GM12875 (cell line): ENCODE data around the gene KCNJ3.

ENCODE experiments used
- H3K4me3 ChIP-seq: one replicate; pipeline ENCODE4 v1.5.1; 2011; ENCODE audit warnings: low read depth, low read length, control low read depth
- TF ChIP-seq, protein P1 (sequence below): IDR thresholded peaks from 2 replicates; pipeline ENCODE4 v1.5.1; 2011; ENCODE audit warnings: low read depth, mild to moderate bottlenecking, control low read depth, inconsistent platforms, low read length, moderate library complexity, borderline replicate concordance; ENCODE audit not compliant: insufficient read depth

KCNJ3 gene, protein sequence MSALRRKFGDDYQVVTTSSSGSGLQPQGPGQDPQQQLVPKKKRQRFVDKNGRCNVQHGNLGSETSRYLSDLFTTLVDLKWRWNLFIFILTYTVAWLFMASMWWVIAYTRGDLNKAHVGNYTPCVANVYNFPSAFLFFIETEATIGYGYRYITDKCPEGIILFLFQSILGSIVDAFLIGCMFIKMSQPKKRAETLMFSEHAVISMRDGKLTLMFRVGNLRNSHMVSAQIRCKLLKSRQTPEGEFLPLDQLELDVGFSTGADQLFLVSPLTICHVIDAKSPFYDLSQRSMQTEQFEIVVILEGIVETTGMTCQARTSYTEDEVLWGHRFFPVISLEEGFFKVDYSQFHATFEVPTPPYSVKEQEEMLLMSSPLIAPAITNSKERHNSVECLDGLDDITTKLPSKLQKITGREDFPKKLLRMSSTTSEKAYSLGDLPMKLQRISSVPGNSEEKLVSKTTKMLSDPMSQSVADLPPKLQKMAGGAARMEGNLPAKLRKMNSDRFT

DNA sequence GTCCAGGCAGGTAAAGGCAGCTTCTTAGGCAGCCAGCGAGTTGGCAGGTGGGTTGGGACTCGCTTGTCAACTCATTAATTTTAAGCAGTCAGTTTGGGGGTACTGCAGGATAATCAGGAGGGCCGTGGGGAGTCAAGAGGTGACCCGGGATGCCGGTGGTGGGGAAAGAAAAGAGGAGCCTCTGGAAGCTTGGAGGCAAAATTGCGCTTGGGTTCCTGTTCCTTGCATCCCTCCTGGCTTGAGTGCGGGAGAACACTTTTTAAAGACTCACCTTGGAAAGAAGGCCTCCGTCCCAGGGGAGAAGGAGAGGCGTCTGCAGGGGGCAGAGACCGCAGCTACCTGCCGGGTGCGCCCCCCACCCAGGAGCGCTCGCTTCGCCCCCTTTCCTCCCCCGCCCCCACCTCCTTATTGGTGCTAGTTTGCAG lies at the start of gene KCNJ3:
KCNJ3 (plus strand) TSS at position 400 of the 425 bp plus-strand sequence. CDS start 81 bp downstream, outside the sequence.
- H3K4me3 ChIP-seq = no peak within 1 kb of the TSS
- TF ChIP-seq, protein P1, sequence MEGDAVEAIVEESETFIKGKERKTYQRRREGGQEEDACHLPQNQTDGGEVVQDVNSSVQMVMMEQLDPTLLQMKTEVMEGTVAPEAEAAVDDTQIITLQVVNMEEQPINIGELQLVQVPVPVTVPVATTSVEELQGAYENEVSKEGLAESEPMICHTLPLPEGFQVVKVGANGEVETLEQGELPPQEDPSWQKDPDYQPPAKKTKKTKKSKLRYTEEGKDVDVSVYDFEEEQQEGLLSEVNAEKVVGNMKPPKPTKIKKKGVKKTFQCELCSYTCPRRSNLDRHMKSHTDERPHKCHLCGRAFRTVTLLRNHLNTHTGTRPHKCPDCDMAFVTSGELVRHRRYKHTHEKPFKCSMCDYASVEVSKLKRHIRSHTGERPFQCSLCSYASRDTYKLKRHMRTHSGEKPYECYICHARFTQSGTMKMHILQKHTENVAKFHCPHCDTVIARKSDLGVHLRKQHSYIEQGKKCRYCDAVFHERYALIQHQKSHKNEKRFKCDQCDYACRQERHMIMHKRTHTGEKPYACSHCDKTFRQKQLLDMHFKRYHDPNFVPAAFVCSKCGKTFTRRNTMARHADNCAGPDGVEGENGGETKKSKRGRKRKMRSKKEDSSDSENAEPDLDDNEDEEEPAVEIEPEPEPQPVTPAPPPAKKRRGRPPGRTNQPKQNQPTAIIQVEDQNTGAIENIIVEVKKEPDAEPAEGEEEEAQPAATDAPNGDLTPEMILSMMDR = no peak

DNA sequence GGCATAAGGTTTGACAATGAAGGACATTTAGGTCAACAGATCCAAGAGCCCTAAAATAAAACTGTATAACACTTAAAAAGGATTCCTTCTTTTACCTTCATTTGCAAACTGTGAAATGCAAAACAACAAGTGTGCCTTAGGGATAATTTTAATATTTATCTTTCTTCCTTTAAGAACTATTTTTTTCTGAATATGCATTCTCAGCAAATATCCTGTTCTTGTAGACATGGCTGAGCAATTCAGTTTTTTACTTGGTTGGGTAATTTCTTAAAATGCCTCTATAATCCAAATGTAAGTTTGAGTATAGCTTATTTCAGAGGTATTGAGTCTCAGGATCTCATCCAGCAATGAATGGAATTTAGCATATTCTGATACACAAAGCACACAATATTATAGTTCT lies 43.0 kb upstream of the KCNJ3 start:
- H3K4me3 ChIP-seq = no peak overlapping the region
- TF ChIP-seq, protein P1 = no peak

DNA sequence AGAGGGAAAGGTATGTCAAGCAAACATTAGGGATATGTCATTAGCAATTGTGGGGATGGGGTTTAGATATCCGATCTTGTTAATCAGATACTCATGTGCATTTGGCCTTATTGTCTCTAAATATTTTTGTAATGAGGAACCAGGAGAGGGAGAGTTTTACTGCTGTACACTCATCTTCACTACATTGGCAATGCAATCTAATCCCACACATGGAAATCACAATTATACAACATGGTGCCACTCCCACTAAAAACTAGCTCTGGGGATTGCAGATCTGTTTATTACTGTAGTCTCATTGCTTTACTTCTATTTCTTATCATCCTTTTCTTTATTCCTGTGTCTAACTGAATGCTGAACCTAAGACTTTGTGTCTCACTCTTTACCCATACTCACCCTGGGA lies 39.6 kb upstream of the KCNJ3 start:
- TF ChIP-seq, protein P1 = no peak
- H3K4me3 ChIP-seq = no peak overlapping the region

DNA sequence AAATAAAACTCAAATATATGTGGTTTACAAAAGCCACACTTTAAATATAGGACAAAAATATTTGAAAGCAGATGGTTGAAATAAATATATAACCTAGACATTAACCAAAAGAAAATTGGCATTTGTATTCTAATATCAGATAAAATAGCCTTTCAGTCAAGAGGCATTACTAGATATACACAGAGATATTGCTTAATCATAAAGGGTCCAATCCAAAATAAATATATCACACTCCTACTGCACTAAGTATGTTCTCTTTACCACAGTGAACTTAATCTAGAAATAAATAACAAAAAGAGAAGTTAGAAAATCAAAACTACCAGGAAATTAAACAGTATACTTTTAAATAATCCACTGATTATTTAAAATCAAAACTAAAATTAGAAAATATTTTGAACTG lies 34.2 kb upstream of the KCNJ3 start:
- H3K4me3 ChIP-seq = no peak overlapping the region
- TF ChIP-seq, protein P1 = no peak

DNA sequence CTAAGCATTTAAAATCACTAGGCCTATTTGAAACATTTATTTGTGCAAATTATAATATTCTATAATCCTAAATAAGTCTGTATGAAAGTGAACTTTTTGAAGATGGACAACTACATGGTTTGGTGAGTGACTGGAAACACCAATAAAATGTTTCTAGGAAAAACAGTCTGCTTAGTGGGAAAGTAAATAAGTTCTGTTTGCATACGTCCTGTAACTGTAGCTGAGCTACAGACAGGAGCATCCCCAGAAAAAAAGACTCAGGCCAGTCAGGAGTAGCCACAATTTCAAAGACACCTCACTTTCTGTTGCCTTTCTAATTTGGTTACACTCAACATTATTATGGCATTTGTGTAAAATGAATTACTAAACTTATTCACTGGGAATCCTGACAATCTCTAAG lies 28.4 kb upstream of the KCNJ3 start:
- TF ChIP-seq, protein P1 = no peak

DNA sequence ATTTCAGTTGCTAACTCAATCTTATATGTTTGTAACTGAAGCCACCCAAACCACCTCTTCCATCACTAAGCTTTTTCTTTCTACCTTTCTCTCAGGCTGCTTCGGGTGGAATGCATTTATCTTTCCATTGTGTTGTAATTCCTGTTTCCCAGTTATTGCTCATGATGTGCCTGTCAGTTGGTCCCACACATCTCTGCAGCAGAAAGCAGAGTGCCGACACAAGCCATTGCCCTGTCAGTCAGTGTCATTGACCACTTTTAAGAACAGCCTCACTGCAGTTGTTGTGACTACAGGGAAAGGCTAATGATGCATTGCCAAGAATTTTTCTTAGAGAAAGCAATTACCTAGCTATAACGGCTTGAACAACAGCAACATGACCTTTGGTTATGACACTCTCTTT lies 24.8 kb upstream of the KCNJ3 start:
- TF ChIP-seq, protein P1 = no peak
- no peak overlapping the region for H3K4me3 ChIP-seq

More for the DNA sequence above, 28.4 kb upstream of the KCNJ3 start:
- no peak overlapping the region for H3K4me3 ChIP-seq

DNA sequence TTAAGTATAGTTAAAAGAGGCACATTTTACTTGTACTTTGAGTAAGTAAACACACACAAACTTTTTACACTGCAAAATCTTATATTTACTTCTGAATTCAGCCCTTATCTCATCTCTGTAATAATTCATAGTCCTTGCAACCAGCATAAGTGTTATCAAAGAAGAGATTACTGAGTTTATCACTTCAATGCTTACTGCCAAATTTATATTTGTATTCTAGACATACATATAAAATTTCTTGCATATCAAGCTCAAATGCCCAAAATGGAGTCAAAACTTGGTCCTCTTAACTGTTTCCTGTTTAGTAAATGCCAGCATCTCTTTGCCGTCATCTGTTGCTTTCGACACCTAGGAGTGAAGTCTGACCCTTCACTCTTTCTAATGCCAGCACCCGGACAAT lies 21.1 kb upstream of the KCNJ3 start:
- H3K4me3 ChIP-seq = no peak overlapping the region
- TF ChIP-seq, protein P1 = no peak
